Psoas muscle (tissue), 8 donors: ENCODE measurements around the gene NAV2. TPM values are rescaled to one million over a fixed set of nuclear protein-coding genes. Genes with fewer than 3 reads are reported as not detected.
A peak's percentile ranks its signal among the peaks of the same experiment; 100 is the strongest.
"Not testable (repeated sequence)": the region's sequence is repeated elsewhere in the genome, so short reads cannot be mapped to it uniquely, and the experiment has no call there.

Source experiments
- ATAC-seq, 4 donors: fragments of 200-7000 bp; cut with Tn5 transposase; one replicate each; pipeline ENCODE4 v1.9.1; 2020; ENCODE audit warnings: moderate library complexity in 3 of 4, mild to moderate bottlenecking in 2 of 4
- DNase-seq, 2 donors: peaks; one replicate each; pipeline ENCODE4 v3.0.0-alpha.2; 2020
- H3K27ac ChIP-seq: fragments of 200-600 bp; one replicate; pipeline ENCODE4 v1.8.0; 2022
- H3K27me3 ChIP-seq, 3 donors: fragments of 200-600 bp in 1 of 3; one replicate each; pipeline versions ENCODE4 v1.6.1 to v1.8.0; 2013 to 2022; ENCODE audit warnings: low read length in 2 of 3, mild to moderate bottlenecking in 2 of 3, moderate library complexity in 1 of 3; ENCODE audit not compliant: insufficient read depth in 3 of 3
- H3K36me3 ChIP-seq, 2 donors: fragments of 200-600 bp in 1 of 2; one replicate each; pipeline versions ENCODE4 v1.6.1 to v1.8.0; 2013 to 2022; ENCODE audit warnings: low read depth in 1 of 2, mild to moderate bottlenecking in 1 of 2, moderate library complexity in 1 of 2; ENCODE audit not compliant: insufficient read depth in 1 of 2
- H3K4me1 ChIP-seq: fragments of 200-600 bp; one replicate; pipeline ENCODE4 v1.8.0; 2022
- H3K4me3 ChIP-seq: fragments of 200-600 bp; one replicate; pipeline ENCODE4 v1.8.0; 2022; ENCODE audit warnings: mild to moderate bottlenecking
- H3K9me3 ChIP-seq: fragments of 200-600 bp; one replicate; pipeline ENCODE4 v1.8.0; 2022
- WGBS, 3 donors: extraction: QIAGEN DNeasy Blood & Tissue Kit; methylation state at CpG; one replicate each; pipeline versions ENCODE4 v1.1.6 to v1.1.7; 2013; 5-methylcytosine and 5-hydroxymethylcytosine counted together
- intact Hi-C, 2 donors: fragments of 100-400 bp; cut with DNase I; formaldehyde crosslinking; loops; one replicate each; pipeline versions ENCODE4 v1.11.0 to v1.14.2; 2022
- polyA plus RNA-seq, 3 donors: library from polyadenylated mRNA; stranded (reverse); fragments of 200-250 nt; gene quantifications; one replicate each; pipeline ENCODE4 v1.2.3, GENCODE V29; 2013
- total RNA-seq, 4 donors: library from RNA; stranded (reverse); fragmentation: NEBNext Ultra II Directional in 2 of 4; extraction: Animal tissue kit (Norgen Biotek cat#: 25700) in 2 of 4; gene quantifications; one replicate each; pipeline versions ENCODE4 v1.2.1 to v1.2.4, GENCODE V29; 2021 to 2023
- TF ChIP-seq, protein P1 (sequence below): fragments of 200-600 bp; IDR thresholded peaks from one replicate; pipeline ENCODE4 v1.8.0; 2022; ENCODE audit warnings: antibody characterized with exemption
- donor health status: healthy with polysubstance abuse.
- donor health status: DM: no; HTN: no; CAD: no; lungs with moderate emphysema.
- donor health status: Bipolar disorder and iron deficiency.
- donor health status: healthy.
- donor health status: DM: yes; HTN: yes; CAD: no.
- donor health status: DM: no; HTN: no; CAD: no.
- donor health status: DM: no; HTN: no; CAD: no.
- donor health status: DM: yes; HTN: yes; CAD: no.

NAV2 gene
- total and polyA plus RNA-seq, 7 donors: 0.68 to 21.8 (median 2.9) TPM

DNA sequence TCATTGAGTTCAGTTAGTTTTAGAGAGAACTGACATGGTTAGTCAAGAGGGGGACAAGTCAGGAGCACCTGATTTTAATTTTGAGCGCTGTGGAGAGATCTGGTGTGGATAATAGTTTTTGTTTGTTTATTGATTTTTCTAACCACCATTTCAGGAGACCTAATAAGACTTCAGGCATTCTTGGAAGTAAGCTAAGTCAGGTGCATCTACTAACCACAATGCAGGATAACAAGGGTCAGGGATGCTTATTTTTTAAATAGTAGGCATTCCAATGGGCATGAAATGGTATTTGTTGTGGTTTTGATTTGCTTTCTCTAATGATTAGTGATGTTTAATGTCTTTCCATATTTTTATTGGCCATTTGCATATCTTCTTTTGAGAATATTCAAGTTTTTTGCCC lies 212.1 kb downstream of the NAV2 start:
- no peak for ATAC-seq

DNA sequence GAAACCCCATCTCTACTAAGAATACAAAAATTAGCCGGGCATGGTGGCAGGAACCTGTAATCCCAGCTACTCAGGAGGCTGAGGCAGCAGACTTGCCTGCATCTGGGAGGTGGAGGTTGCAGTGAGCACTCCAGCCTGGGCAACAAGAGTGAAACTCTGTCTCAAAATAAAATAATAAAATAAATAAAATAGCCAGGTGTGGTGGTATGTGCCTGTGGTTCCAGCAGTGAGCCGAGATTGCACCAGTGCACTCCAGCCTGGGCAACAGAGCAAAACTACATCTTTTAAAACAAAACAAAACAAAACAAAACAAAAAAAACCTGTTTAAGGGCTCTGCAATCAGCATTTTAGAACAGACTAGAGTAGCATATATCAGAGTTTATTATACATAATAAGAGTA lies 214.8 kb downstream of the NAV2 start:
- 62 to 73% (median 70%) methylated on average over 2 of the region's 2 CpGs for WGBS, 3 donors
- H3K27me3 ChIP-seq, H3K9me3 ChIP-seq, ATAC-seq, DNase-seq, H3K4me3 ChIP-seq, H3K4me1 ChIP-seq, H3K27ac ChIP-seq, H3K36me3 ChIP-seq, intact Hi-C loops: not testable (repeated sequence)

More for the DNA sequence above, 212.1 kb downstream of the NAV2 start:
- Histone ChIP-seq H3K4me3 (no peak overlapping the region), H3K27me3 (no peaks in the 10 kb centered on the region), H3K36me3 (no peaks in the 10 kb centered on the region), H3K27ac (no peak overlapping the region), H3K9me3 (no peaks in the 10 kb centered on the region), H3K4me1 (no peaks in the 10 kb centered on the region)
- intact Hi-C loops: no loop called here
- WGBS, 3 donors: 57 to 90% (median 72%) methylated on average over 1 of the region's 1 CpG
- TF ChIP-seq, protein P1, sequence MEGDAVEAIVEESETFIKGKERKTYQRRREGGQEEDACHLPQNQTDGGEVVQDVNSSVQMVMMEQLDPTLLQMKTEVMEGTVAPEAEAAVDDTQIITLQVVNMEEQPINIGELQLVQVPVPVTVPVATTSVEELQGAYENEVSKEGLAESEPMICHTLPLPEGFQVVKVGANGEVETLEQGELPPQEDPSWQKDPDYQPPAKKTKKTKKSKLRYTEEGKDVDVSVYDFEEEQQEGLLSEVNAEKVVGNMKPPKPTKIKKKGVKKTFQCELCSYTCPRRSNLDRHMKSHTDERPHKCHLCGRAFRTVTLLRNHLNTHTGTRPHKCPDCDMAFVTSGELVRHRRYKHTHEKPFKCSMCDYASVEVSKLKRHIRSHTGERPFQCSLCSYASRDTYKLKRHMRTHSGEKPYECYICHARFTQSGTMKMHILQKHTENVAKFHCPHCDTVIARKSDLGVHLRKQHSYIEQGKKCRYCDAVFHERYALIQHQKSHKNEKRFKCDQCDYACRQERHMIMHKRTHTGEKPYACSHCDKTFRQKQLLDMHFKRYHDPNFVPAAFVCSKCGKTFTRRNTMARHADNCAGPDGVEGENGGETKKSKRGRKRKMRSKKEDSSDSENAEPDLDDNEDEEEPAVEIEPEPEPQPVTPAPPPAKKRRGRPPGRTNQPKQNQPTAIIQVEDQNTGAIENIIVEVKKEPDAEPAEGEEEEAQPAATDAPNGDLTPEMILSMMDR: no peak
- DNase-seq: no peak

DNA sequence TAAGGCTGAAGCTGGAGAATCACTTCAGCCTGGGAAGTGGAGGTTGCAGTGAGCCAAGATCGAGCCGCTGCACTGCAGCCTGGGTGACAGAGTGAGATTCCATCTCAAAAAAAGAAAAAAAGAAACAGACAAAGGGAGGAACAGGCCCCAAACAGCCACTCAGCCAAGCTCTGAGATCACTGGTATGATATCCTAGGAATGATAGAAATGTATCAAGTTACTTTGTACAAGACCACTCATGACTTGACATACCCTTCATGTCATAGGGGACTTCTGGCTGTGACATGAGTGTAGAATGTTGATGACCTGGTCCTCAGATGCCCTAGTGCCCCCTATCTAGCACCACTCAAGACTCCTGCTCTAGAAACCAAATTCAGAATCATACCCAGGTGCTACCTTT lies 216.5 kb downstream of the NAV2 start:
- Histone ChIP-seq H3K4me1 (no peaks in the 10 kb centered on the region), H3K4me3 (no peak overlapping the region), H3K9me3 (no peaks in the 10 kb centered on the region), H3K27ac (no peak overlapping the region), H3K36me3 (peaks cover 0 to 9% of the 10 kb centered on the region in 2 donors), H3K27me3 (no peaks in the 10 kb centered on the region)
- no peak for ATAC-seq
- TF ChIP-seq, protein P1: no peak
- intact Hi-C loops: no loop called here
- WGBS, 3 donors: 81 to 87% (median 84%) methylated on average over 2 of the region's 2 CpGs
- no peak for DNase-seq

DNA sequence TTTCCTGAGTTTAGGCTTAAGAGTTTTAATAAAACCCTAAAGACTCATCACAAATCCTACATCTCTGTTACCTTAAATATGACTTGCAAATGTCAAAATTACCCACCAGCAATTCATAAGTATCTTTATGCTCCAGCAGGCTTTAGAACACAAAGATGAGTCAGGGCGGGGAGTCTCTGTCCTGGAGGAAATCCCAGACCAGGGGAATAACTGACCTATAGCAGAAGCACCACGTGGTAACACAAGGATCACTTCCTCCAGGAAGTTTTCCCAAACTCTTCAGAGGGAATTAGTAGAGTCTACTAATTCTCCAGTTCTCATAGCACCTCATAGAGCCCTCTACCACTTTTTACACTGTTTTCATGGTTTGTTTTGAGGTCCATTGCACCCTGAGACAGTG lies 217.0 kb downstream of the NAV2 start:
- intact Hi-C loops: no loop called here
- H3K4me3 ChIP-seq: no peak overlapping the region
- TF ChIP-seq, protein P1: no peak
- no peaks in the 10 kb centered on the region for H3K9me3 ChIP-seq
- ATAC-seq: no peak
- no peak for DNase-seq
- H3K27ac ChIP-seq: no peak overlapping the region
- no peaks in the 10 kb centered on the region for H3K27me3 ChIP-seq
- H3K4me1 ChIP-seq: no peaks in the 10 kb centered on the region
- peaks cover 0 to 14% of the 10 kb centered on the region in 2 donors for H3K36me3 ChIP-seq
- 81 to 93% (median 84%) methylated on average over 2 of the region's 2 CpGs for WGBS, 3 donors

DNA sequence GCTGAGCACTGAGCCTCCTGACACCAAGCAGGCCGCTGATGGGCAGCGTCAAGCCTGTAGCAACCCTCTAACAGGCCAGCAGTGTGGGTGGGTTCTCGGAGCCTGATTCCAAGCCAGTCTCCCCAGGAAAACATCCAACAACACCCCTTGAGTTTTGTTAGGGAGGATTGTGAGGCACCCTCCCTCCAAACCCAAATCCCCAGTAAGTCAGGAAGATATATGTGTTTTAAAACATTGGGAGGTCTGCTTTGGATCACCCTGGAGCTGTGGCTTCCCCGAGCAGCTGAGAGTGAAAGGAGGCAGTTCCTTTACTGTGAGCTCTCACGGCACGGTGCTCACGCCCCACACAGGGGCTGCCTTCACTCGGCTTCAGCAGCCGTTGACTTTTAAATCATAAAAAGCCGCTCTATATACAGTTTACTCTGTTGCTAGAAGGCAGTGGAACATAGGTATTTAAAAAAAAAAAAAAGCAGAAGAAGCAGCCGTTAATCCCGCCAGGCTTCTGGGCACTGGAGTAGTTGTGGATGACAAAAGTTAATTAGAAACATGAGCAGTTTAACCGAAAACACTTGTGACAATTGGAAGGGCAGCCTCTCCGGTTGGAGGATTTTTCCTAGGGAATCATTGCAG lies 218.6 kb downstream of the NAV2 start:
- ATAC-seq: peak in 1 of 4 donors; percentile 10
- WGBS, 3 donors: 41 to 70% (median 50%) methylated on average over 14 of the region's 14 CpGs
- H3K27ac ChIP-seq: no peak overlapping the region
- TF ChIP-seq, protein P1: no peak
- no peaks in the 10 kb centered on the region for H3K27me3 ChIP-seq
- intact Hi-C loops: no loop called here
- H3K4me1 ChIP-seq: no peaks in the 10 kb centered on the region
- H3K9me3 ChIP-seq: no peaks in the 10 kb centered on the region
- peaks cover 0 to 16% of the 10 kb centered on the region in 2 donors for H3K36me3 ChIP-seq
- no peak for DNase-seq
- H3K4me3 ChIP-seq: no peak overlapping the region
